22Rv1 (cell line): ENCODE measurements around the gene CAPN8.
A peak's percentile ranks its signal among the peaks of the same experiment; 100 is the strongest.

ENCODE experiments used
- H3K27ac ChIP-seq: fragments of 450-650 bp; 2 replicates; pipeline ENCODE4 v1.5.1; 2017
- ZFX ChIP-seq: fragments of 450-650 bp; IDR thresholded peaks from 2 replicates; pipeline ENCODE4 v1.6.1; 2017; ENCODE audit warnings: antibody characterized with exemption, borderline replicate concordance
- TF ChIP-seq, protein P1 (sequence below): fragments of 450-650 bp; IDR thresholded peaks from 2 replicates; pipeline ENCODE4 v1.5.1; 2017; ENCODE audit warnings: mild to moderate bottlenecking

Gene CAPN8

GRCh38 chr1:223665592-223666312, at the start of gene CAPN8:
Gene CAPN8, minus strand, starts transcription at chr1:223665701. Its CDS starts 55 bp downstream, at chr1:223665646.
- TF ChIP-seq ZFX: no peak
- TF ChIP-seq, protein P1, sequence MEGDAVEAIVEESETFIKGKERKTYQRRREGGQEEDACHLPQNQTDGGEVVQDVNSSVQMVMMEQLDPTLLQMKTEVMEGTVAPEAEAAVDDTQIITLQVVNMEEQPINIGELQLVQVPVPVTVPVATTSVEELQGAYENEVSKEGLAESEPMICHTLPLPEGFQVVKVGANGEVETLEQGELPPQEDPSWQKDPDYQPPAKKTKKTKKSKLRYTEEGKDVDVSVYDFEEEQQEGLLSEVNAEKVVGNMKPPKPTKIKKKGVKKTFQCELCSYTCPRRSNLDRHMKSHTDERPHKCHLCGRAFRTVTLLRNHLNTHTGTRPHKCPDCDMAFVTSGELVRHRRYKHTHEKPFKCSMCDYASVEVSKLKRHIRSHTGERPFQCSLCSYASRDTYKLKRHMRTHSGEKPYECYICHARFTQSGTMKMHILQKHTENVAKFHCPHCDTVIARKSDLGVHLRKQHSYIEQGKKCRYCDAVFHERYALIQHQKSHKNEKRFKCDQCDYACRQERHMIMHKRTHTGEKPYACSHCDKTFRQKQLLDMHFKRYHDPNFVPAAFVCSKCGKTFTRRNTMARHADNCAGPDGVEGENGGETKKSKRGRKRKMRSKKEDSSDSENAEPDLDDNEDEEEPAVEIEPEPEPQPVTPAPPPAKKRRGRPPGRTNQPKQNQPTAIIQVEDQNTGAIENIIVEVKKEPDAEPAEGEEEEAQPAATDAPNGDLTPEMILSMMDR: no peak
- H3K27ac ChIP-seq: no peak within 1 kb of the TSS

DNA sequence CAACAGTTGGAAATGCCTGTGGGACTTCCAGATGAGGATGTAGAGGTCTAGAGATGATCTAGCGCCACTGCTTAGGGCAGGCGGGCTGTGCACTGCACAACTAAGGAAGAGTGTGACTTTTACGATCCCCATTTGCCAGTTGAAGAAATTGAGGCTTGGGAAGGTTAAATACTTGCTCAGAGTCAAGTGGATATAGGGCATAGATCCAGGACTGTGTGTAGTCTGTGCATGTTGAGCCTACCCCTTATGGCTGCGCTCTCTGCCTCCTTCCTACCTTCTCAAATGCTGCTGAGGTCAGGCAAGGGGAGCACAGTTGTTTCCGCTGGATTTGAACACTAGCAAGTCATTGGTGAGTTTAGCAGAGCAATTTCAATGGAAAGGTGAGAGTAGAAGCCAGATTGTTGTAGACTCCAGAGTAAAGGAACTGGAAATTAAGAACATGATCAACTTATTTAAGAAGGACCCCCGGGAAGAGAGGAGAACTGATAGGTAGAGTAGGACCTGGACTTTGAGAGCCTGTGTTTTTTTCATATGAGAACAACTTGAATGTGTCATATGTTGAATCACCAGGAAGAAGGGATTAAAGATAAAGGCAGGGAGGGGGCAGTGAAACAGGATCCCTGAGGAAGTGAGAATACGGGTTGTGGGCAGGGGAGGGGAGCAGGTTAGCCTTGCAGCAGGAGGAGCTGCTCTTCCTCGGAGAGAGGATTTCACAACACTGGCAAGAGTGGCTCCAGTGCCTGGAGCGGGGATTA, 49.5 kb upstream of the CAPN8 start:
- TF ChIP-seq ZFX: no peak
- TF ChIP-seq, protein P1: no peak
- H3K27ac ChIP-seq: no peak overlapping the region

DNA sequence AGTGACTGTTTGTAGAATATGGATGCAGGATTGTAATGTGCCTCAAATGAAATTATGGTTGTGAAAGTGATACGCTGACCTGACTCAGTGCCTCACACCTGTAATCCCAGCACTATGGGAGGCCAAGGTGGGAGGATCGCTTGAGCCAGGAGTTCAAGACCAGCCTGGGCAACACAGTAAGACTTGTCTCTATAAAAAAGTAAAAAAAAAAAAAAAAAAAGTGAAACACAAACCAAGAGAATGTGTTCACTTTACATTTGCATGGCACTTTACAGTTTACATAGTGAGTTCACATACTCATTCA, 48.9 kb upstream of the CAPN8 start:
- TF ChIP-seq, protein P1: no peak
- TF ChIP-seq ZFX: no peak
- no peak overlapping the region for H3K27ac ChIP-seq

GRCh38 chr1:223713546-223714420, 48.3 kb upstream of the CAPN8 start:
- H3K27ac ChIP-seq: no peak overlapping the region
- TF ChIP-seq, protein P1: no peak
- TF ChIP-seq ZFX: no peak

DNA sequence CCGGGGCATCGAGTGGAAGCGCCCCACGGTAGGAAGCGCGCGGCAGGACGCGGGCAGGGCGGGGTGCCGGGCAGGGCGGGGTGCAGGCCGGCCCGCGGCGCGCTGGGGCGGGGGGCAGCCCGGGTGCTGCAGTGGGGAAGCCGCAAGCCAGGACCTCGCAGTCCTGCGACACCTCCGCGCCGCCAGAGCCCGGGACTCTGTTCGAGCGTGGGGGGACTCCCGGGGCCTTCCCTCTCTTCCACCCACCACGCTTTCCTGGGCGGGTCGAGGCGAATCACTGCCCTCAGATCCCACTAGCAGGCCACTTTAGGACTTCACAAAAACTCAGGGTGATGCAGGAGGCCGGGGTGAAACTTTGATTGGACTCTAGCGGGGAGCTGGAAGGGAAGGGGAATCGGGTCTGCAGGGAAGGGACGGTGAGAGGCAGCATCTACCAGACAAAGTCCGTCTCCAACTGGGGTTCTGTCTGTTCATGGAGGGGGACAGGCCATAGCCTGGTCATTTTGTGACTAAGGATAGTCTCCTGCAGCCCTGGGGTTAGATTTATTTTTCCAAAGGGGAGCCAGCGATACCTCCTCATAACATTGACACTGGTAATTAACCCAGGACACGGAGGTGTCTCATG, 47.5 kb upstream of the CAPN8 start:
- H3K27ac ChIP-seq: no peak overlapping the region
- no peak for TF ChIP-seq ZFX
- TF ChIP-seq, protein P1: no peak

DNA sequence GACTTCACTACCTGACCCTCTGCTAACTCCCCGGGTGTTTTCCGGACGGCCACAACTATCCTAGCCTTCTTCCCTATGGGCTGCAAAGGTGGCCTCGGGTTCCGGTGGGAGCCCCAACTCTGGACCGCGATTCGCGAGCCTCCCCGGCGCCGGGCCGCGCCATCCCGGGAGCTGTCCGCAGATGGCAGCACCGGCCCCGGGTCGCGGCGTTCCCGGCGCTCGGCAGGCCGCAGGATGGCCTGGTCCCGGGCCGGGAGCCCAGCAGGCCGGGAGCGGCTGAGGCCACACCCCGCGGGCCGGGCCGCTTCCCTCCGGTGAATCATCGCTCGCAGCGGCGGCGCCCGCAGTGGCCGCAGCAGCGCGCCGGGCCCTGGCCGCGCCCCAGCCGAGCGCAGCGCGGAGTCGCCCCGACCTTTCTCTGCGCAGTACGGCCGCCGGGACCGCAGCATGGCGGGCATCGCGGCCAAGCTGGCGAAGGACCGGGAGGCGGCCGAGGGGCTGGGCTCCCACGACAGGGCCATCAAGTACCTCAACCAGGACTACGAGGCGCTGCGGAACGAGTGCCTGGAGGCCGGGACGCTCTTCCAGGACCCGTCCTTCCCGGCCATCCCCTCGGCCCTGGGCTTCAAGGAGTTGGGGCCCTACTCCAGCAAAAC, 46.8 kb upstream of the CAPN8 start, which contains the start of gene CAPN2:
Gene CAPN2 (plus strand): TSS at position 346 of the 656 bp plus-strand sequence. CDS start 102 bp downstream, at position 448.
- H3K27ac ChIP-seq: no peak within 1 kb of the TSS
- TF ChIP-seq ZFX: no peak
- TF ChIP-seq, protein P1: peak; percentile 96
